K562 (cell line): ENCODE measurements around the gene ATP6V0E1. TPM values are rescaled to one million over a fixed set of nuclear protein-coding genes. Genes with fewer than 3 reads are reported as not detected.
A peak's percentile ranks its signal among the peaks of the same experiment; 100 is the strongest.

Experiments
- ATAC-seq: fragments of 200-7000 bp; cut with Tn5 transposase; 3 replicates; pipeline ENCODE4 v1.9.1; 2020; ENCODE audit warnings: moderate library complexity
- BruUV-seq: library from RNA; stranded (reverse); fragments of 400-500 nt; replicated peaks from 2 replicates; lab custom pipeline; 2021; lab: Mats Ljungman, UMichigan
- CTCF ChIA-PET: fragments of 300-600 bp; formaldehyde crosslinking; extraction: SDS; loops from one replicate; lab custom pipeline; 2021; ENCODE audit warnings: low intra/inter-chr PET ratio; lab: Yijun Ruan, JAX
- POLR2A ChIA-PET: fragments of 300-600, 350-650 bp; sonication (Branson Sonifier 250); formaldehyde crosslinking; extraction: SDS; loops from one replicate; lab custom pipeline; 2021; ENCODE audit warnings: antibody characterized with exemption, inconsistent platforms; lab: Yijun Ruan, JAX
- DNase-seq, 4 experiments: peaks; one replicate each; pipeline versions ENCODE4 v3.0.0 to v3.0.0-alpha.2; 2011 to 2018; ENCODE audit warnings: low spot score in 3 of 4, mixed read lengths in 3 of 4; ENCODE audit errors: extremely low read depth in 1 of 4
- FAIRE-seq: peaks from 2 replicates; lab custom pipeline; 2011; peaks lifted over from hg19 to GRCh38; lab: Jason Lieb, UNC
- H2AFZ ChIP-seq: 2 replicates; pipeline ENCODE4 v1.6.0; 2011; ENCODE audit warnings: low read depth, low read length, control low read depth, inconsistent platforms
- H3K27ac ChIP-seq: fragments of 200-600 bp; 3 replicates; pipeline ENCODE4 v1.8.0; 2011; ENCODE audit warnings: low read depth, mild to moderate bottlenecking, control low read depth, inconsistent platforms, low read length, moderate library complexity, mixed read lengths; ENCODE audit errors: extremely low read depth
- H3K27me3 ChIP-seq, 2 experiments: fragments of 300-600 bp in 1 of 2; 2 replicates in 1 of 2; 3 replicates in 1 of 2; pipeline versions ENCODE4 v1.6.0 to v1.8.0; 2011; ENCODE audit warnings: inconsistent platforms in 2 of 2, low read length in 2 of 2, mild to moderate bottlenecking in 1 of 2, mixed read lengths in 1 of 2, moderate library complexity in 1 of 2; ENCODE audit not compliant: control insufficient read depth in 2 of 2, insufficient read depth in 2 of 2
- H3K36me3 ChIP-seq: fragments of 300-600 bp; 3 replicates; pipeline ENCODE4 v1.8.0; 2011; ENCODE audit warnings: mild to moderate bottlenecking, low read length, inconsistent platforms; ENCODE audit not compliant: control insufficient read depth, insufficient read depth
- H3K4me1 ChIP-seq, 2 experiments: fragments of 200-600 bp in 1 of 2; replicated peaks in 1 of 2; 2 replicates in 1 of 2; 3 replicates in 1 of 2; pipeline versions ENCODE4 v1.5.1 to v1.8.0; 2011; ENCODE audit warnings: inconsistent platforms in 2 of 2, low read length in 2 of 2, mild to moderate bottlenecking in 1 of 2, mixed read lengths in 1 of 2, moderate library complexity in 1 of 2; ENCODE audit not compliant: control insufficient read depth in 2 of 2, insufficient read depth in 2 of 2
- H3K4me2 ChIP-seq: 2 replicates; pipeline ENCODE4 v1.6.1; 2011; ENCODE audit warnings: low read length, control low read depth, inconsistent platforms, mixed read lengths; ENCODE audit not compliant: insufficient read depth
- H3K4me3 ChIP-seq: fragments of 200-600 bp; sonication (generic), shearing (Covaris generic); 2 replicates; pipeline ENCODE4 v1.5.1; 2016; ENCODE audit warnings: control low read depth, inconsistent platforms
- H3K79me2 ChIP-seq: fragments of 200-600 bp; 3 replicates; pipeline ENCODE4 v1.8.0; 2011; ENCODE audit warnings: low read length, inconsistent platforms; ENCODE audit not compliant: control insufficient read depth, insufficient read depth
- H3K9ac ChIP-seq, 2 experiments: 2 replicates each; pipeline versions ENCODE4 v1.6.0 to v1.6.1; 2011; ENCODE audit warnings: low read depth in 2 of 2, low read length in 2 of 2, control low read depth in 1 of 2, inconsistent platforms in 1 of 2, mild to moderate bottlenecking in 1 of 2, mixed read lengths in 1 of 2; ENCODE audit not compliant: insufficient read depth in 1 of 2
- H3K9me1 ChIP-seq: one replicate; pipeline ENCODE4 v1.6.0; 2011; ENCODE audit warnings: inconsistent platforms, mild to moderate bottlenecking, low read length, moderate library complexity; ENCODE audit not compliant: control insufficient read depth, insufficient read depth
- H3K9me3 ChIP-seq: replicated peaks from 2 replicates; pipeline ENCODE4 v1.5.1; 2011; ENCODE audit warnings: low read depth, low read length, inconsistent platforms; ENCODE audit not compliant: control insufficient read depth, insufficient read depth
- H4K20me1 ChIP-seq: replicated peaks from 2 replicates; pipeline ENCODE4 v1.6.1; 2011; ENCODE audit warnings: low read length, inconsistent platforms, mixed read lengths; ENCODE audit not compliant: control insufficient read depth, insufficient read depth
- CEBPG ChIP-seq, 3 experiments: fragments of 200-800 bp in 1 of 3; sonication (Bioruptor generic) in 1 of 3; sonication (generic) in 1 of 3; formaldehyde crosslinking in 1 of 3; IDR thresholded peaks in 2 of 3; conservative IDR thresholded peaks in 1 of 3; 2 replicates each; pipeline versions ENCODE4 v1.6.1 to v1.8.0; 2016 to 2022; ENCODE audit warnings: missing compliant biosample characterization in 2 of 3, missing genetic modification characterization in 2 of 3, mild to moderate bottlenecking in 1 of 3, missing genetic modification reagents in 1 of 3
- DDX20 ChIP-seq: fragments of 450-650 bp; IDR thresholded peaks from 2 replicates; pipeline ENCODE4 v1.6.1; 2016; ENCODE audit warnings: missing genetic modification characterization, low read depth, mild to moderate bottlenecking, missing compliant biosample characterization, moderate library complexity
- FOXJ2 ChIP-seq: fragments of 200-800 bp; sonication (Bioruptor generic); IDR thresholded peaks from 2 replicates; pipeline ENCODE4 v1.6.1; 2016; ENCODE audit warnings: missing genetic modification characterization, missing compliant biosample characterization
- GTF2F1 ChIP-seq: IDR thresholded peaks from 2 replicates; pipeline ENCODE4 v1.6.1; 2011; ENCODE audit warnings: low read depth, low read length, improper control_type of control experiment
- MCM3 ChIP-seq: fragments of 450-650 bp; IDR thresholded peaks from 2 replicates; pipeline ENCODE4 v1.6.1; 2016
- NBN ChIP-seq: fragments of 450-650 bp; IDR thresholded peaks from 2 replicates; pipeline ENCODE4 v1.6.1; 2016; ENCODE audit warnings: low read depth, mild to moderate bottlenecking
- NR4A1 ChIP-seq, 2 experiments: fragments of 250-450 bp in 1 of 2; fragments of 450-650 bp in 1 of 2; sonication (Bioruptor Pico) in 1 of 2; IDR thresholded peaks; 2 replicates each; pipeline versions ENCODE4 v1.4.0 to v1.6.1; 2016 to 2020; ENCODE audit warnings: mild to moderate bottlenecking in 2 of 2, missing compliant biosample characterization in 1 of 2, missing genetic modification characterization in 1 of 2, moderate library complexity in 1 of 2
- RBFOX2 ChIP-seq: fragments of 200-400 bp; formaldehyde crosslinking; IDR thresholded peaks from 2 replicates; pipeline ENCODE4 v1.6.1; 2017; ENCODE audit warnings: low read depth, mild to moderate bottlenecking, low read length, moderate library complexity
- RBM14 ChIP-seq: fragments of 200-400 bp; formaldehyde crosslinking; IDR thresholded peaks from 2 replicates; pipeline ENCODE4 v1.6.1; 2018; ENCODE audit warnings: low read depth, mild to moderate bottlenecking, low read length, moderate library complexity, borderline replicate concordance; ENCODE audit not compliant: insufficient read depth
- RUNX1 ChIP-seq: sonication (generic); IDR thresholded peaks from 2 replicates; pipeline ENCODE4 v1.6.1; 2016; ENCODE audit warnings: antibody characterized with exemption, low read depth
- SMAD3 ChIP-seq: fragments of 450-650 bp; formaldehyde crosslinking; conservative IDR thresholded peaks from 2 replicates; pipeline ENCODE4 v1.4.0; 2020; ENCODE audit warnings: mild to moderate bottlenecking
- SMARCE1 ChIP-seq: fragments of 450-650 bp; IDR thresholded peaks from 2 replicates; pipeline ENCODE4 v1.7.1; 2016; ENCODE audit warnings: mild to moderate bottlenecking
- ZNF24 ChIP-seq: fragments of 450-650 bp; IDR thresholded peaks from 2 replicates; pipeline ENCODE4 v1.6.1; 2016
- ZNF407 ChIP-seq: fragments of 450-650 bp; IDR thresholded peaks from 2 replicates; pipeline ENCODE4 v1.6.1; 2016; ENCODE audit warnings: low read depth
- WGBS: fragments of 100-300 bp; shearing (Covaris generic); methylation state at CpG from one replicate; pipeline ENCODE4 v1.1.6; 2016; ENCODE audit warnings: low coverage, mixed read lengths; ENCODE audit not compliant: insufficient coverage; ENCODE audit errors: missing lambda C conversion rate; 5-methylcytosine and 5-hydroxymethylcytosine counted together
- in situ Hi-C: fragments of 300-500 bp; cut with MboI; formaldehyde crosslinking; loops from 4 replicates; pipeline ENCODE4 v1.15.0; 2018; ENCODE audit warnings: inconsistent platforms, mixed read lengths
- intact Hi-C: fragments of 100-400 bp; cut with micrococcal nuclease; formaldehyde crosslinking; loops from 2 replicates; pipeline ENCODE4 v1.14.2; 2022
- polyA plus RNA-seq, 8 experiments: library from polyadenylated mRNA; depleted of rRNA in 4 of 8; stranded (reverse) in 5 of 8; unstranded in 3 of 8; fragments of >200 nt; fragmentation: Nextera tagmentation in 2 of 8; fragmentation: Illumina TruSeq in 1 of 8; extraction: Ambion mirVana in 2 of 8; extraction: Trizol in 1 of 8; gene quantifications; 2 replicates each; pipeline versions ENCODE4 v1.2.1 to v1.2.3, GENCODE V29; 2011 to 2014; ENCODE audit warnings: inconsistent platforms in 1 of 8, missing spikeins in 1 of 8
- total RNA-seq, 7 experiments: library from RNA; depleted of rRNA in 6 of 7; stranded (reverse); fragments of >200 nt in 6 of 7; fragmentation: Illumina TruSeq in 2 of 7; extraction: Trizol in 2 of 7; gene quantifications; 2 replicates each; pipeline versions ENCODE4 v1.2.1 to v1.2.3, GENCODE V29; 2011 to 2021; ENCODE audit warnings: low replicate concordance in 1 of 7

Gene ATP6V0E1
- total and polyA plus RNA-seq, 9 of the 15 experiments (the other 6 are each of a cell fraction or from before 2014, with no cell fraction given): 63.8 to 395 (median 112) TPM

GRCh38 chr5:173055722-173055982 is 72.1 kb downstream of the ATP6V0E1 start:
- FAIRE-seq: no peak
- peaks cover 17% of the 10 kb centered on the region for H3K79me2 ChIP-seq
- H3K4me2 ChIP-seq: peak overlapping the region; percentile 94
- peak overlapping the region; percentile 99 for H3K4me3 ChIP-seq
- intact Hi-C loops (no loop called here), in situ Hi-C loops (no loop called here)
- ChIA-PET CTCF (no interaction called here), POLR2A (interaction anchor here (1.2 kb wide), 1 partner anchor 9 kb away, joined by 3 read pairs; no protein-coding TSS in a partner anchor)
- ATAC-seq: no peak
- 3% methylated on average over 11 of the region's 11 CpGs for WGBS
- no peaks in the 10 kb centered on the region for H3K36me3 ChIP-seq
- H2AFZ ChIP-seq: peak overlapping the region; percentile 97
- no peaks in the 10 kb centered on the region for H3K27me3 ChIP-seq
- H3K4me1 ChIP-seq: peaks cover 13% of the 10 kb centered on the region in 2 experiments; a peak in 3 of 5 replicates
- no peaks in the 10 kb centered on the region for H3K9me3 ChIP-seq
- no peaks in the 10 kb centered on the region for H3K9me1 ChIP-seq
- peak overlapping the region; percentile 27; the same call in 2 of the 3 replicates for H3K27ac ChIP-seq
- peak in 1 of 4 experiments; percentile 25 for DNase-seq
- BruUV-seq: TSS peak; percentile 95
- H3K9ac ChIP-seq: peak overlapping the region; percentile 32 to 66; a peak in 3 of 4 replicates
- no peaks in the 10 kb centered on the region for H4K20me1 ChIP-seq
- TF ChIP-seq FOXJ2 (tag) (no peak), RBFOX2 (no peak), ZNF407 (no peak), CEBPG (CRISPR knock-in tag; IDR thresholded peaks at IDR 0.05) (no peak), CEBPG (tag; conservative IDR thresholded peaks at IDR 0.05 in 1 of 2, IDR thresholded peaks at IDR 0.05 in 1 of 2) (no peak), RUNX1 (no peak), ZNF24 (peak; percentile 42; the same call in 1 of the 2 replicates), MCM3 (no peak), NR4A1 (CRISPR knock-in tag; IDR thresholded peaks at IDR 0.05) (0 out of 2 replicates have a peak, but pooled peaks have one; percentile 9), NR4A1 (tag; IDR thresholded peaks at IDR 0.05) (no peak), NBN (peak; percentile 56; the same call in 1 of the 2 replicates), GTF2F1 (no peak), RBM14 (no peak), SMARCE1 (0 out of 2 replicates have a peak, but pooled peaks have one; percentile 30), DDX20 (tag) (no peak), SMAD3 (0 out of 2 replicates have a peak, but pooled peaks have one; percentile 49)
